Measurements from ENCODE around the gene KASH5. TPM values are rescaled to one million over a fixed set of nuclear protein-coding genes. Genes with fewer than 3 reads are reported as not detected.

The KASH5 gene
- total and polyA plus RNA-seq, 2 of the 13 experiments (the other 11 are each of a cell fraction or from before 2014, with no cell fraction given) = not detected

- TF ChIP-seq AGO2 (optimal IDR thresholded peaks at IDR 0.05; ENCODE audit: low read depth, low read length) = peak; percentile 39
- TF ChIP-seq TEF (CRISPR knock-in tag; IDR thresholded peaks at IDR 0.05) = no peak
- no peak for TF ChIP-seq HNRNPUL1 (IDR thresholded peaks at IDR 0.05; ENCODE audit: low read depth, low read length)
- no peak for TF ChIP-seq ZBTB21 (CRISPR knock-in tag; IDR thresholded peaks at IDR 0.05)
- no peak for TF ChIP-seq TIGD3 (CRISPR knock-in tag; IDR thresholded peaks at IDR 0.05; ENCODE audit: borderline replicate concordance)
- 0 out of 2 replicates have a peak, but pooled peaks have one; percentile 2 for TF ChIP-seq NR1H2 (CRISPR knock-in tag; IDR thresholded peaks at IDR 0.05; ENCODE audit: borderline replicate concordance, low read depth)
- TF ChIP-seq ZNF709 (CRISPR knock-in tag; IDR thresholded peaks at IDR 0.05) = peak; percentile 47; the same call in 1 of the 2 replicates
- no peak for TF ChIP-seq HNRNPL (IDR thresholded peaks at IDR 0.05; ENCODE audit: low read depth, low read length)
- TF ChIP-seq FOXA3 (CRISPR knock-in tag; IDR thresholded peaks at IDR 0.05) = no peak
- no peak; the same call in 1 of the 2 replicates for TF ChIP-seq RBFOX2 (IDR thresholded peaks at IDR 0.05; ENCODE audit: low read depth, low read length)
- TF ChIP-seq ZBTB10 (CRISPR knock-in tag; IDR thresholded peaks at IDR 0.05; ENCODE audit: borderline replicate concordance) = no peak
- TF ChIP-seq MXD1 (CRISPR knock-in tag; IDR thresholded peaks at IDR 0.05) = no peak
- peak; percentile 96 for TF ChIP-seq ZNF446 (CRISPR knock-in tag; IDR thresholded peaks at IDR 0.05)
- TF ChIP-seq ZHX1 (CRISPR knock-in tag; IDR thresholded peaks at IDR 0.05; ENCODE audit: low read depth) = no peak
- TF ChIP-seq ZBTB7B (CRISPR knock-in tag; IDR thresholded peaks at IDR 0.05) = no peak
- TF ChIP-seq ISX (CRISPR knock-in tag; conservative IDR thresholded peaks at IDR 0.05) = no peak
- TF ChIP-seq ZNF382 (CRISPR knock-in tag; IDR thresholded peaks at IDR 0.05; ENCODE audit: borderline replicate concordance) = no peak
- TF ChIP-seq KLF9 (CRISPR knock-in tag; IDR thresholded peaks at IDR 0.05; ENCODE audit: low read depth) = no peak
- TF ChIP-seq POLR2AphosphoS5 (IDR thresholded peaks at IDR 0.05; ENCODE audit: low read depth, low read length) = peak; percentile 52; the same call in 1 of the 2 replicates
- no peak for TF ChIP-seq SYNCRIP (IDR thresholded peaks at IDR 0.05; ENCODE audit: insufficient read depth, low read depth, low read length)
- TF ChIP-seq YEATS4 (CRISPR knock-in tag; IDR thresholded peaks at IDR 0.05; ENCODE audit: borderline replicate concordance) = no peak
- peak; percentile 79; the same call in 1 of the 2 replicates for TF ChIP-seq ZNF430 (CRISPR knock-in tag; IDR thresholded peaks at IDR 0.05)
- no peak for TF ChIP-seq ELF1 (CRISPR knock-in tag; IDR thresholded peaks at IDR 0.05)
These were observed 54.8 kb downstream of the KASH5 start (continued) for GRCh38 chr19:49442771-49443365.

Data from HepG2 (cell line).